Skeletal muscle cell (primary cell): ENCODE measurements around the gene NIPAL1.

Experiments
- DNase-seq: peaks from one replicate; pipeline ENCODE4 v3.0.0-alpha.2; 2010; ENCODE audit warnings: low read depth
- H3K4me3 ChIP-seq: 2 replicates; pipeline ENCODE4 v1.5.1; 2011; ENCODE audit warnings: low read depth, mild to moderate bottlenecking, control low read depth, low read length, moderate library complexity

The NIPAL1 gene

DNA sequence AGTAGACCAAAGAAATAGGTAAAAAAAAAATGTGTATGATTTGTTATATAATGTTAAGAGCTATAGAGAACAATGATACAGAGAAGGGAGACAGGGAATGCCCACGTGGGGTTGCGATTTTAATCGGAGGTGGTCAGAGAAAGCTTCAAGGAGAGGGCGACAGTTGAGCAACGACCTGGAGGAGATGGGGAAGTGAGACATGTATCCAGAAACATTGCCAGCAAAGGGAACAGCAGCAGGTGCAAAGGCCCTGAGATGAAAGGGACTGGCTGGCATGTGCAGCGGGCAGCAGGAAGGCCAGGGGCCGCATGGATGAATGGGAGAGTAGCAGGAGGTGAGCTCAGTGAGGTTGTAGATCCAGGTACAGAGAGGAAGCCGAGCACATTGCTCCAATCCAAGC lies 32.9 kb downstream of the NIPAL1 start:
- no peak overlapping the region for H3K4me3 ChIP-seq
- DNase-seq = no peak

DNA sequence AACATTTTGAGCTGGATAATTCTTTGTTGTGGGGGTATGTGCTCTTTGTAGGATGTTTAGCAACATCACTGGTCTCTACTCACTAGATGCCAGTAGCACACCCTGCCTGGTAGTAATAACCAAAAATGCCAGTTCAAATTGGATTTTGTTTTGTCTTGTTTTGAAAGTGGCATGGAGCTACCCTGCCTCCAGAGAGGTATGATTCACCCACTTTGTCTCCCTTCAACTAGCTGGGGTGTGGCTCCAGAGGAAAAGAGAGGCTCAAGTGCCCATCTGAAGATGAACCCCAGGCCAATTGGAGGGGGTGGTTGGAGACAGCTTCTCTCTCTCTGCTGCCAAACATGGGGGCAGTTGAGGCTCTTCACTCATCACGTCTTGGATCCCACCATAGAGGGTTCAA lies 34.5 kb downstream of the NIPAL1 start:
- no peak overlapping the region for H3K4me3 ChIP-seq
- DNase-seq = no peak

DNA sequence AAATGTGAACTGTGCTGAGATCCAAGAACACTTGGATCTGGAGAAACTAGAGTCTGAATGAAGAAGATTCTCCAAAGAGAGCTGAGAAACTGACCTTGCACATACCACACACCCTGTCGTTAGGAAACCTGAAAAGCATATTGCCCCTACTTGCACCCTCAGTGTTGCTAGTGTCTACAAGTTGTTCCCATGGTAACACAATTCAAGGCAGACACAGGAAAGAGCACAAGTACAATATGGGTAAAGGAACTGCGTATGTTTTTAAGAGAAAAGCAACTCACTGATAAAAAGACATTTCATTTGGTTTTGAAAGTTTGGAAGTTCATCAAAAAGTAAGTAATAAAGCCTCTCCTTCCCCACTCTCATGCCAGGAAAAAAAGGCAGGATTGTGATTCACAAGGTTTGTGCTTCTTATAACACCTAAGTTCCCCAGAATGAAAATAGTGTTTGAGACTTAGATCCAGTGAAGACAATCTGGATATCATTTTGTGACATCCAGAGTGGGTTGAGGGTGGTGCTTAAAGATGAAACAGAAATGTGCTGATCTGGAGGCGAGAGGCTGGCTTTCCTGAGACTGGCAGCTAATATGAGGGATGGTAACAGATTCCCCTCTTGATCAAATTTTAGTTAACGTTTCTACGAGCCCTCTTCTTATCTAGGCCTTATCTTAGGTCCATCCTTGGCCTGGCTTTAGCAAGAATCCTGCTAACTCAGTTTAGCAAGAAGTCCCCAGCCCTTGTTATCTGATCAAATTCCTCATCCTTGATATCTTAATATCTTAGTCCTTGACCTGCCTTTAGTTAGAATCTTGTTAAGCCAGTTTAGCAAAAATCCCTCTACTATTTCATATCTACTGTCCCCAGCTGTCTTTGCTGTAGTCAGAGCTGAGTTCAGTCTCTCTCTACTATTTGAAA lies 42.3 kb downstream of the NIPAL1 start:
- H3K4me3 ChIP-seq = no peak overlapping the region
- DNase-seq = no peak

DNA sequence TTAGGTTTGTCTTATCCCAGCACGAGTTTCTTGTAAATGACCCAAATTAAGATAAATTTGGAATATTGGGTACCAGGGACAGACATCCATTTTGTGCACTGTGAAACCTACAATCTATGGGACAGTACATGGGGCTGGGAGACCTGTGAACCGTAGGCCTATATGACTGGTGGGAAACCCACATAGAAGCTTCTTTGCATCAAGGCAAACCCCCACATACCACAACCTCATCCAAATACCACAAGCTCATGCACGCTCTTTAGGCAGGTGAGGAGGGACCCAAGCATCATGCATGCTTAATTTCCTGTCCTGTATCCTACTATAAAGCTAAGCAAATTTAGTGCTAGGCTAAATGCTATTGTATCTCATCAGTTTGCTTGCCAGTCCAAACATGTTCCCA lies 47.8 kb downstream of the NIPAL1 start:
- DNase-seq = no peak
- no peak overlapping the region for H3K4me3 ChIP-seq

DNA sequence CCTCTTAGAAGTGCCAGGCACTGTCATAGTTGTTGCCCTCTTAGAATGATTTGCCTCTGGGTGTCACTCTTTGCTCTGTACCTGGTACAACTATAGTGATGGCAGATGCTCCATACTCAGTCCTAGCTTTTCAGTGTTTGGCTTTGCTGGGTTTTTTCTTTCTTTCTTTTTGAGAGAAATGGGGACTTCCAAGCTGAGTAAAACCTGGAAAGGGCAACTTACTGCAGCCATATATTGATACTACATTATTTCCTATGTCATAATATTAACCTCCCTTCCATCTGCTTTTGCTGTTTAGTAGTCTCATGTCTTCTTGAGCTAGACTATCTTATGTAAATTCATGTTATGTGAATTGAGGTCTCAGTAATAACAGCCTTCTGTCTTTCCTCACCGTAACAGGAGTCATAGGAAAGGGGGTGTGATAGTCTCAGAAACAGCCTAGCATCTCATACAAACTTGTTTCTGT lies 49.0 kb downstream of the NIPAL1 start:
- H3K4me3 ChIP-seq = no peak overlapping the region
- no peak for DNase-seq

DNA sequence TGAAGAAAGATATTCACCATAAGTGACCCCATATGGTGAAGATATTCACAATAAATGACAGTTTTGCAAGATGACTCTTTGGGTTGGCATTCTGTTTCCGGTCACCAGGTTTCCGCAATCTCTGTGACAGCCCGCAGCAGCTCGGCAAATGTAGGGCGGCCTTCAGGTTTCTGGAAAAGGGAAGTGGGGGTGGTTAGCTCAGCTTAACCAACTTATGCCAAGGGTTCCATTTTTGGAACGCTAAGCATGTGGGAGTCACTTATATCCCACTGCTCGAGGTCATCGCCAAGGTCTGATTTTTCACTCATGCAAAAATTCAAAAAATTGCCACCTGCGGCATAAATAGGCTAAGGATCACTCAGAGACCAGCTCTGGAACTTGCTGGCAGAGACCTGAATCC lies 51.0 kb downstream of the NIPAL1 start:
- no peak for DNase-seq
- no peak overlapping the region for H3K4me3 ChIP-seq

DNA sequence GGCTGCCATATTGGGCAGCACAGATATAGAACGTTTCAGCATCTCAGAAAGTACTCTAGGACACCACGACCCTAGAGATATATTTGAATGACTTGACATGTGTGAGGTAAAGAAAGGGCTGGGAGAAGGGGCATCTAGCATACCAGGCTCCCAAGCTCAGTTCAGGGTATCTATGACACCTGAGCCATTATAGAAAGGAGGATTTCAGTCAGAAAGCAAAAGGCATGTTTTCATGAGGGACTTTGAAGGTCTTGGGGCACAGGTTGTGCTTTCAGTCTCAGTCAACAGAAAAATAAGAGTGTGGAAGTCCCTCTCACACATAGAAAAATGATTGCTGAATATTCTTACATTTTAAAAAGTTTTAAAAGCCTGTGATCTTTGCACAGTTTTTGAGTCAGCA lies 51.6 kb downstream of the NIPAL1 start:
- H3K4me3 ChIP-seq = no peak overlapping the region

DNA sequence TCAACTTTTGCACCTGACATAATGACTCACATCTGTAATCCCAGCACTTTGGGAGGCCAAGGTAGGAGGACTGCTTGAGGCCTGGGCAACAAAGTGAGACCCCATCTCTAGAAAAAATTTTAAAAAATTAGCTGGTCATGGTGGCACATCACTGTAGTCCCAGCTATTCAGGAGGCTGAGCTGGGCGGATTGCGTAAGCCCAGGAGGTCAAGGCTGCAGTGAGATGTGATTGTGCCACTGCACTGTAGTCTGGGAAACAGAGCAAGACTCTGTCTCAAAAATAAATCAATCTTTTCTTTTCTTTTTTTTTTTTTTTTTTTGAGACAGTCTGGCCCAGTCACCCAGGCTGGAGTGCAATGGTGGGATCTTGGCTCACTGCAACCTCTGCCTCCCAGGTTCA lies 52.5 kb downstream of the NIPAL1 start:
- no peak for DNase-seq
- H3K4me3 ChIP-seq = no peak overlapping the region

More for the DNA sequence above, 51.6 kb downstream of the NIPAL1 start:
- no peak for DNase-seq

DNA sequence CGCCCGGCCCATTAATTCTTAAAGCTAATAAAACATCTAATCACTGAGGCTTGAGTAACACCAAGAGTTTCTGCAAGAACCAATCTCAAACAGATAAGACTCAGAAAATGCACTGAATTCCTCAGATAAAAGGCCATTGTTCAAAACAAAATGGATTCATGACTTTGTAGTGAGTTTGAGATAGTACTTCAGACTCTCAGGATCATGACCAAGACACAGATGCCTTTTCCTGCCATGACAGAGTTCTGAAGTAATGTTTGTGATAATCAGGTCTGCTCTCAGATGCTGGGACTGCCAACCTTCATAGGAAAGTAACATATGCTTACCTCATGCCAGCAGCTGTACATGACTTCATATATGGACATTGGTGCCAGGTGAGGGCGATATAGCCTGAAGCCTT lies 54.6 kb downstream of the NIPAL1 start:
- no peak overlapping the region for H3K4me3 ChIP-seq
- no peak for DNase-seq

DNA sequence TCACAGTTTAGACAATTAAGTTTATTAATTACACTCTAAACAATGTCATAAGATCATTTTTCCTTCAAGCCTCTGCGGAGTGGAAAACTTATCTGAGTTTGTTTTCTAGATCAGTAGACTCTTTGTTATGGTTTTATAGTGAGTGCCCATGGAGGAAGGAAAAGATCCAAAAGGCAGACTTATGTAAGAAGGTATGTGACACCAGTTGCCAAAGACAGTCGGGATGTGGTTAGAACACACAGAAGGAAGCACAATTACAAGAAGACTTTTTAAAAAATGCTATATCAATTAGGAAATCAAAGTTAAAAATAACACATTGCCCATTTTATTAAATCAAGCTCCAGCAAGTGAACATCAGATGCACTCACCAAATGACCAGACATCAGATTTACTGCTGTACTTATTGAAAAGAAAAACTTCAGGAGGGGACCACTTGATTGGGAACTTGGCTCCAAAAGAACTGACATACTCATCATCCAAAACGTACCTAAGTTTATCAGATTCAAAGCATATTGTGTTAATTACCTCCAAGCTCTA lies 57.1 kb downstream of the NIPAL1 start:
- DNase-seq = no peak

DNA sequence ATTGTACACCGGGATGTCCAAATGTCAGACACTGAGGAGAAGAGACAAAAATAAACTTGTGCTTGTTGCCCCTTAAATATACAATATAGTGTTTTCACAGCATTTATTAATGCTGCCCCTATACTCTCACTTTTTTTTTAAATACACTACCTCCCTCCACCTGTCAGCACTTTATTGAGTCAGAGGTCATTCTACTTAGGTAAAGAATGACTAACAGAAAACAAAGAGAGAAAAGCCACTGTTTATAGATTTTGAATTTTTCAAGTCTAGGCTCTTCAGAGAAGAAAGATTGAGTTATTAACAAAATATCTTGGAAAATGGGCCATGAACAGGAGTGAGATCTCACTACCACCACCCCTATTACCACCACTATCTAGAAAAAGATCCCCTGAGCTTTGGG lies 58.1 kb downstream of the NIPAL1 start:
- no peak for DNase-seq

More for the DNA sequence above, 57.1 kb downstream of the NIPAL1 start:
- no peak overlapping the region for H3K4me3 ChIP-seq

DNA sequence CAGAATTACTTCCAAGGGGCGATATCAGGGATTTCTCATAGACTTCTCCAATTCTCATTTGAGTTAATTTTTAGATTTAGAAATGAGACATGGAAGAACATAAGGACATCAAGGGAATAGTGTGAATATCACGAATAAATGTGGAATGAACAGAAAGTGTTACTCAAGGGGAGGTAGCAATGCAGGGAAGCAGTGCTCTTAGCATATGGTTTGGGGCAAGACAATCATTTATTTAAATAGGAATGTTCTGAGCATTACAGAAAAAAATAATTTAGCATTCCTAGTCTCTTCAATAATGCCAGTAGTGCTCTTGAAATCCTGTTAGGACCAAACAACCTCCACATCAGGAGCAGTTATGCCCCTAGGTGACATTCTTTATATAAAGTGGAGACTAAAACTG lies 61.9 kb downstream of the NIPAL1 start:
- no peak overlapping the region for H3K4me3 ChIP-seq
- no peak for DNase-seq

More for the DNA sequence above, 58.1 kb downstream of the NIPAL1 start:
- no peak overlapping the region for H3K4me3 ChIP-seq

DNA sequence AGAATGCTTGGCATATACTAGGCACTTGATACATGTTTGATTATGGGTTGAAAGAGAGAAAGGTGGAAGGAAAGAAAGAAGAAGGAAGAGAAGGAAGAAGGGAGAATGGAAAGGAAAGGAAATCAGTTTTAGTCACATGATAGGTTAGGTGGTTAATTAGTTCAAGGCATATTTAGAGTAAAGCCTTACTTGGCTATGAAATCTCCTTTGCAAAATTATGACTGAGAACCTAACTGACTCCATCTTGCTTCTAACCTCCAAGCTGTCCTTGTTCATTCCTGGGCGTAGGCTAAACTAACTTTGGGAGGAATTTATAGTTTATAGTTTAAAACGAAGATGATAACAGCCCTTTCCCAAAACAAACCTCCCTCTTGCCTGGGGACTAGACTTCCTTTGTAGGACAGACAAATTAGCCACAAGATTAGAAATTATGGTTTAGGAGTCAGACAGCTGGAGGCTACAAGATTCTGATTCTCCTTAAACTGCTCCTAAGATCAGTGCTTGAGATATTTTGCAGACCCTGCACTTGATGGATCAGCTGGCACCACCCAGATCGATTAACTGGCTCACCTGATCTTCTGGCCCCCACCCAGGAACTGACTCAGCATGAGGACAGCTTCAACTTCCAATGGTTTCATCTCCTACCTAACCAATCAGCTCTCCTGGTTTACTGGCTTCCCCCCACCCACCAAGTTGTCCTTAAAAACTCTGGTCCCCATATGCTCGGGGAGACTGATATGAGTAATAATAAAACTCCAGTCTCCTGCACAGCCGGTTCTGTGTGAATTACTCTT lies 62.5 kb downstream of the NIPAL1 start:
- DNase-seq = no peak
- H3K4me3 ChIP-seq = no peak overlapping the region

DNA sequence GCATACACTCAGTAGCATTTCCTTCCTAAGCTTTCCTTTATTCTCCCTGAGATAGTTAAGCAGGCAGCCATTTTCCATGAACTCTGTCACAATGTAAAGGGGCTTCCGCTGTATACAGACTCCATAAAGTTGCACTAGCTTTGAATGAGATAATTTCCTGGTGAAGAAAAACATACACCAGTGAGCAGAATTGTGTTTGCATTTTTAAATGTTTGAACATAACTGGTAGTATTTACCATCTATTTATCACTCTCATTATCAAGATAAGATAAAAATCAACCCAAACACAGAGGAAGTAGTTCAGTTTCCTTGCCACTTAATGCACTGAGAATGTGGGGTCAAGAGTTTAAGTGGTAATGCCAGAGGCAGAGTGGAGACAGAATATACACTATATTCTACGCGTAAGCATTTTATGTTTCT lies 63.4 kb downstream of the NIPAL1 start:
- peak; percentile 4 for DNase-seq

DNA sequence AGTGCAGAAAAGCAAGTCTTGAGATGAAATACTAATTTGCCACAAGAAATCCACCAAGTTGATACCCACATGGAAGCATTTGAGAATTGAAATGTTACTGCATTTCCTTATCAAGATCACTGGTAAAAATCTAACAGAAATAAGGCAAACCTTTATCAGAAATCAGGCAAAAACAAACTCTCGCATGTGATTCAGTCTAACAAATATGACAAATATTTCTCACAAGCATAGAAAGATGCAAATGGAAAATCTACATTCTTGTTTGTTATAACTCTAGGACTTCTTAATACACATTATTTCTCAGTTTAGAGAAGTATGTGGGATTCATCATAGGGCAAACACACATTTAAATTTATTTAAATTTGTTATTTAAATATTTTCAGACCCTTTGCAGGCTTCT lies 64.6 kb downstream of the NIPAL1 start:
- no peak overlapping the region for H3K4me3 ChIP-seq
- DNase-seq = no peak

More for the DNA sequence above, 63.4 kb downstream of the NIPAL1 start:
- H3K4me3 ChIP-seq = no peak overlapping the region

DNA sequence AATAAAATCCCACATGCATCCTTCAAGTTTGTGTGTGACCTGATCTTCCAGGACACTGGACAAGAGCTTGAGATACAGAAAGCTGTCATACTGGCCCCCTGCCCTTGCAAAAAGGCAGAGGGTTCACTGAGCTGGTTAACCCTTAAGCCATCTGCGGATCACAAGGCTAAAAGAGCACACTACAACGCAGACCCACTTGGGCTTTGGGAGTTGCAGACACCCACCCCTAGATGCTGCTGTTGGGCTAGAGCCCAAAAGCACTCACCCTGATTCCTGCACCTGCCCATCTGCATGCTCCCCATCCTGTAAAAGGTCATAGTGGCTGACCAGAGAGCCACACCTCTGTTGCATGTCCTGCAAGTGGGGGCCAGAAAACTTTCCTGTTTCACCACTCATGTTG lies 66.4 kb downstream of the NIPAL1 start:
- no peak for DNase-seq
- H3K4me3 ChIP-seq = no peak overlapping the region

DNA sequence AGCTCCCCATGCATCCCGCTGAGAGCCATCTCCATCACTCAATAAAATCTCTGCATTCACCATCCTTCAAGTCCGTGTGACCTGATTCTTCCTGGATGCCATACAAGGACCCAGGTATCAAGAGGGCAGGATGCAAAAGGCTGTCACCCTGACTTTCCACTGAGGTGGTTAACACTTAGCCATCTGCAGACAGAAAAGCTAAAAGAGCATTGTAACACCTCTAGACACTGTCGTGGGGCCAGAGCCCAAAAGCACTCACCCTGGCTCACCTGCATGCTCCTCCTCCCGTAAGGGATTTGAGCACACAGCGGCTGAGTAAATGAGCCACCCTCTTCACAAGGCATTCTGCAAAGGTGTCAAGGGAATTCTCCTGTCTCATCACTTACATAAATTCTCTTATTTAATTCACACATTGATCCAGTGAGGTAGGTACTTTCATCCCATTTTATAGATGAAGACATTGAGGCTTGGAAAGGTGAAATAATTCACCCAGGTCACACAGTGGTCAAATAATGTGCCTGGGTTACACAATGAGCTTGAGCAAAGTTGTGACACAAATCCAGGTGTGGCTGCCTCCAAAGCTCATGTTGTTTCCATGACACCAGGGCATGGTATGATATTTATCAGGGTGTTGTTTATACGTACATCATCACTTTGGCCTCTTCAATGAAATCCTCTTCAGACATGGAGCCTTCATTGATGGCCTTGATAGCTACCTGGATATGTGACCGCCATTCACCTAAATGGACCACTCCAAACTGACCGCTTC lies 69.4 kb downstream of the NIPAL1 start:
- no peak overlapping the region for H3K4me3 ChIP-seq
- no peak for DNase-seq
